Naive thymus-derived CD4-positive, alpha-beta T cell (primary cell): ENCODE measurements around the gene PARVG. TPM values are rescaled to one million over a fixed set of nuclear protein-coding genes. Genes with fewer than 3 reads are reported as not detected.

Source experiments
- ATAC-seq: fragments of 150-1000 bp; cut with Tn5 transposase; 2 replicates; pipeline ENCODE4 v1.10.0; 2021; ENCODE audit warnings: mild to moderate bottlenecking, moderate library complexity
- CTCF ChIA-PET: fragments of 350-600 bp; sonication (Branson Sonifier 250); formaldehyde crosslinking; loops from one replicate; lab custom pipeline; 2021; ENCODE audit warnings: antibody characterized with exemption; lab: Charles Lee
- POLR2A ChIA-PET: fragments of 350-600 bp; sonication (Branson Sonifier 250); formaldehyde crosslinking; loops from one replicate; lab custom pipeline; 2021; ENCODE audit warnings: antibody characterized with exemption, inconsistent platforms; lab: Charles Lee
- DNase-seq, 9 donors: peaks; one replicate each; pipeline versions ENCODE4 v3.0.0 to v3.0.0-alpha.2; 2020 to 2022; ENCODE audit warnings: mixed read lengths in 1 of 9
- H3K27ac ChIP-seq: one replicate; pipeline ENCODE4 v1.7.0; 2013; ENCODE audit warnings: mild to moderate bottlenecking, low read depth, low read length, moderate library complexity
- H3K27me3 ChIP-seq, 2 donors: one replicate each; pipeline ENCODE4 v1.7.0; 2013; ENCODE audit warnings: low read length in 2 of 2, mild to moderate bottlenecking in 2 of 2, moderate library complexity in 2 of 2; ENCODE audit not compliant: control insufficient read depth in 2 of 2, insufficient read depth in 2 of 2
- H3K36me3 ChIP-seq, 3 experiments: 1 replicate in 2 of 3; 2 replicates in 1 of 3; pipeline ENCODE4 v1.7.0; 2013; ENCODE audit warnings: low read length in 3 of 3, mild to moderate bottlenecking in 3 of 3, moderate library complexity in 1 of 3; ENCODE audit not compliant: insufficient read depth in 3 of 3, control insufficient read depth in 2 of 3
- H3K4me1 ChIP-seq, 2 donors: one replicate each; pipeline ENCODE4 v1.7.0; 2013; ENCODE audit warnings: low read length in 2 of 2, mild to moderate bottlenecking in 2 of 2, moderate library complexity in 1 of 2; ENCODE audit not compliant: control insufficient read depth in 2 of 2, insufficient read depth in 2 of 2
- H3K4me3 ChIP-seq: 2 replicates; pipeline ENCODE4 v1.7.0; 2013; ENCODE audit warnings: mild to moderate bottlenecking, low read length
- H3K9me3 ChIP-seq, 3 experiments: 1 replicate in 2 of 3; 2 replicates in 1 of 3; pipeline ENCODE4 v1.7.0; 2013; ENCODE audit warnings: low read length in 3 of 3; ENCODE audit not compliant: control insufficient read depth in 2 of 3
- H3K27ac Mint-ChIP-seq, 9 donors: one replicate each; pipeline ENCODE4 v1.8.0; 2020 to 2022; ENCODE audit warnings: mixed read lengths in 9 of 9, mild to moderate bottlenecking in 8 of 9, moderate library complexity in 5 of 9, inconsistent platforms in 2 of 9
- H3K27me3 Mint-ChIP-seq, 5 donors: one replicate each; pipeline ENCODE4 v1.8.0; 2021 to 2022; ENCODE audit warnings: mixed read lengths in 5 of 5, mild to moderate bottlenecking in 1 of 5
- H3K36me3 Mint-ChIP-seq, 5 donors: one replicate each; pipeline ENCODE4 v1.8.0; 2020 to 2022; ENCODE audit warnings: mixed read lengths in 5 of 5, mild to moderate bottlenecking in 3 of 5, inconsistent platforms in 1 of 5
- H3K4me1 Mint-ChIP-seq, 7 donors: one replicate each; pipeline ENCODE4 v1.8.0; 2020 to 2022; ENCODE audit warnings: mixed read lengths in 7 of 7, mild to moderate bottlenecking in 3 of 7, inconsistent platforms in 1 of 7
- H3K4me3 Mint-ChIP-seq, 10 donors: one replicate each; pipeline ENCODE4 v1.8.0; 2020 to 2022; ENCODE audit warnings: mild to moderate bottlenecking in 10 of 10, mixed read lengths in 10 of 10, moderate library complexity in 6 of 10, inconsistent platforms in 2 of 10
- H3K9me3 Mint-ChIP-seq, 11 donors: one replicate each; pipeline ENCODE4 v1.8.0; 2020 to 2022; ENCODE audit warnings: mixed read lengths in 11 of 11, mild to moderate bottlenecking in 4 of 11, inconsistent platforms in 1 of 11, moderate library complexity in 1 of 11
- intact Hi-C, 2 donors: fragments of 100-400 bp; cut with micrococcal nuclease; formaldehyde crosslinking; loops; one replicate each; pipeline ENCODE4 v1.15.1; 2023
- polyA plus RNA-seq, 2 donors: library from polyadenylated mRNA; unstranded; fragments of 300-500 nt; fragmentation: Illumina TruSeq; gene quantifications; one replicate each; pipeline ENCODE4 v1.2.3, GENCODE V29; 2021
- total RNA-seq, 6 experiments: library from RNA in 5 of 6; stranded (reverse) in 5 of 6; gene quantifications; 1 replicate in 5 of 6; 2 replicates in 1 of 6; pipeline ENCODE4 v1.2.3 and lab custom pipeline; 2021 to 2026

The PARVG gene
- total and polyA plus RNA-seq, 7 experiments from 2014 or later = 36.4 to 209 (median 142) TPM

DNA sequence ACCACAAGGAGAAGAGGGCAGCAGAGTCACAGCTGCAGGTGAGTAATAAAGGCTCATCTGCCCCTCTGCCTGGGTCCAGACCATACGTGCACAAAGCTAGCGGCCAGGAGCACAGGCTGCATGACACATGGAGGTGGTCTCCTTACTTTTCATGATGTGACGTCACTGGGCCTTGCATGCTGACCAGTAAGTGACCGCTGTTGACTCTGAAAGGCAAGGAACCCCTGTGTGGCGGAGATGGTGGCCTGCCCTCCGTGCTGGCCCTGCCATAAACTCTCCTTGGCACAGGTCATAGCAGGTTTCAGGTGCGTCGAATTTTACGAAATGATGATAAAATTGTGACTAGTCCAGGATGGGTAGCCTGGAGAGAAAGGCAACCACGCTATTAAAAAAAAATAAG is 7.6 kb upstream of the PARVG start:
- ChIA-PET CTCF (no interaction called here), POLR2A (no interaction called here)
- Mint-ChIP-seq H3K36me3 (no peaks in the 10 kb centered on the region), H3K4me1 (peaks cover 0 to 4% (median 0%) of the 10 kb centered on the region in 7 donors), H3K27me3 (peaks cover 0 to 5% (median 0%) of the 10 kb centered on the region in 5 donors), H3K27ac (no peak overlapping the region), H3K4me3 (no peak overlapping the region), H3K9me3 (no peaks in the 10 kb centered on the region)
- no peak for DNase-seq
- no peaks in the 10 kb centered on the region for H3K4me1 ChIP-seq
- H3K9me3 ChIP-seq = no peaks in the 10 kb centered on the region
- intact Hi-C loops = no loop called here
- no peaks in the 10 kb centered on the region for H3K36me3 ChIP-seq
- no peak for ATAC-seq
- no peaks in the 10 kb centered on the region for H3K27me3 ChIP-seq
- H3K4me3 ChIP-seq = no peak overlapping the region
- H3K27ac ChIP-seq = no peak overlapping the region

DNA sequence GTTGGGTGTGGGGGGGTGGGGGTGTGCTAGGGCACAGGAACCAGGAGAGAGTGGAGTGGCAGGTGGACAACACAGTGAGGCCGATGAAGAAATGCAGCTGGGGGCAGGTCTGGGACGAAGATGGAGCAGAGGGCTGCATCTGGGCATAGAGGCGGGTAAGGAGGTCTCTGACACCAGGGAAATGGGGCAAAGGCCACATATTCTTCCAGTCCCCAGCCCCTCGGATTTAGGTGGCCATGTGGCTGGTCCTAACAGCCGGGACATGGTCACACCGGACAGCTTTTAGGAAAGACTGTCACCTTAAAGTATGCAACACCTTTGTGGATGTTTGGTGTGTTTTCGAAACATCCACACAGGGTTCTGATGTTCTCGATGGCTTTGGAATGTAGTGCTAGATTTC is 5.0 kb upstream of the PARVG start:
- POLR2A ChIA-PET = no interaction called here
- Histone ChIP-seq H3K27me3 (no peaks in the 10 kb centered on the region), H3K4me1 (peaks cover 0 to 3% of the 10 kb centered on the region in 2 donors), H3K27ac (no peak overlapping the region), H3K4me3 (no peak overlapping the region), H3K36me3 (no peaks in the 10 kb centered on the region), H3K9me3 (no peaks in the 10 kb centered on the region)
- H3K4me3 Mint-ChIP-seq = no peak overlapping the region
- ATAC-seq (no peak), DNase-seq (no peak)
- H3K27me3 Mint-ChIP-seq = peaks cover 0 to 9% (median 0%) of the 10 kb centered on the region in 5 donors
- H3K4me1 Mint-ChIP-seq = peaks cover 3 to 8% (median 4%) of the 10 kb centered on the region in 7 donors
- CTCF ChIA-PET = no interaction called here
- H3K36me3 Mint-ChIP-seq = no peaks in the 10 kb centered on the region
- no peak overlapping the region for H3K27ac Mint-ChIP-seq
- H3K9me3 Mint-ChIP-seq = no peaks in the 10 kb centered on the region
- intact Hi-C loops = no loop called here

DNA sequence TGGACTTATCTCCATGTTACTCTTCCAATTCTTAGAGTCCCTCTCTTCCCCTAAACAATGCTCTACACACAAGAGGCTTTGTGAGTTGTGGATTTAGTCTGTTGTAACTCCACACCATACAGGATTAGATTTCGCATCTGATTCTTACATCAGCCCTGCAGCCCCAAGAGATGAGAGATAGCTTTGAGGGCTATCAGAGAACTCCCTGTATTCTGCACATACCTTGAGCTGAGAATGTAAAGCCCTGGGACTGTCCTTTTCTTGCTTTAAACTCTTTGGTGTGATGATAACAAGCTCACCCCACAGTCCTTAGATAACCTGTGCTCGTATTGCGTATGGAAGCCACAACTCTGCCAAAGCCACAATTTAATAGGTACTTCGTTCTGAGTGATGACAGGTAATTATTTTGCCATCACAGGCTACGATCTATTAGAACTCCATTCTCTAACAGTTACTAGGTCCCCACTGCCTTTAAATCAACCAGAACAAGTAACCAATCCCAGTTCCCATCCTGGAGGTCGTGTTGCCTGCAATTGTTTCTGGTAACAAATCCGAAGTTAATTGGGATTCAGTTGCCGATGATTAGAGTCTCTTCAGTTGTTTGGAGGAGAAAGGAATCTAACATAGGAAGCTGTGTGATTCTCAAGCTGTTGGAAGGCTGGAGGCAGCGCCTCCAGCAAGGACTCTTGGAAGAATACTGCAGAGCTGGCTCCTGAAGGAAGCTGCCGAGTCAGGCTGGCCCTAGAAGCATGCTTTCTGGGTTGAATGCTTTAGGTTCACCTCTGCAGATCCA is 1.3 kb upstream of the PARVG start:
- H3K36me3 ChIP-seq = peaks cover 0 to 4% (median 0%) of the 10 kb centered on the region in 3 experiments
- Mint-ChIP-seq H3K4me3 (no peak overlapping the region), H3K27me3 (peaks cover 0 to 10% (median 0%) of the 10 kb centered on the region in 5 donors), H3K36me3 (peaks cover 0 to 3% (median 0%) of the 10 kb centered on the region in 5 donors), H3K9me3 (no peaks in the 10 kb centered on the region), H3K27ac (peak overlapping the region in 1 of 9 donors; percentile 43), H3K4me1 (peaks cover 15 to 27% (median 24%) of the 10 kb centered on the region in 7 donors)
- intact Hi-C loops = no loop called here
- H3K4me1 ChIP-seq = peaks cover 11 to 14% of the 10 kb centered on the region in 2 donors
- H3K27me3 ChIP-seq = no peaks in the 10 kb centered on the region
- ATAC-seq (no peak), DNase-seq (no peak)
- no peak overlapping the region for H3K27ac ChIP-seq
- POLR2A ChIA-PET = interaction anchor here (0.6 kb wide), 1 partner anchor 17 kb away, joined by 3 read pairs; no protein-coding TSS in a partner anchor
- CTCF ChIA-PET = no interaction called here
- no peak overlapping the region for H3K4me3 ChIP-seq
- H3K9me3 ChIP-seq = no peaks in the 10 kb centered on the region

DNA sequence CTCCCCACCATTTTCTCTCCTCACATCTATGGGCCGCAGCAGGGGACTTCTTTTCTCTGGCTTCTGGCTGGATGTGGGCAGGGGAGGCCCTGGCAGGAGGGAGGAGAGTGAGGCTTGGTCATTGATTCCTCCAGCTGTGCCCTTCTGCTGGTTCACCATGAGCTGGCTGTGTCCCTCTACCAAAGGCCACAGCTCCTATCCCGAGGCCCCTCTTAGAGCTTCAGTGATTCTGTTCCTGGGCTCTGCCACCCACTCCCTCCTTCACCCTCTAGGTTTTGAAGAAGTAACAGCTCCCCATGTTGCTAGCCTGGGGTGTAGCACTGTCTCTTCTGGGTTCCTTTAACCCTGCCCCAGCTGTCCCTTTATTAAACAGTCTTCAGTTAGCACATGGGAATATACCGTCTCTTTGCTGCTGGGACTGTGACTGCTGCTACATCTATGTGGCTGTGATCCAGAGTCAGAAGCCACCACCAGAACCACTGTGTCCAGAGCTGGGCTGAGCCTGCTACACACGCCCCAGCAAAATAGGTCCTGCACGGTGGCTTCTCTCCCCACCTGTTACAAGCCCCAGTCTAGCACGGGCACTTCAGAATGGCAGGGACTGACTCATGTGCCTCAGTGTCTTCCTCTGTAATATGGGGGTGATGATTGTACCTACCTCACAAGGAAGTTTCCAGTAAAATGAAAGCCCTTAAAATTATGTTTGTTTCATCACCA is 578 bp upstream of the PARVG start:
- Mint-ChIP-seq H3K27me3 (peaks cover 0 to 10% (median 0%) of the 10 kb centered on the region in 5 donors), H3K4me1 (peaks cover 15 to 33% (median 30%) of the 10 kb centered on the region in 7 donors), H3K27ac (peak overlapping the region; percentile 88 to 98 (median 95)), H3K4me3 (peak overlapping the region; percentile 84 to 97 (median 92)), H3K9me3 (no peaks in the 10 kb centered on the region), H3K36me3 (peaks cover 0 to 8% (median 0%) of the 10 kb centered on the region in 5 donors)
- H3K4me1 ChIP-seq = peaks cover 11 to 14% of the 10 kb centered on the region in 2 donors
- H3K4me3 ChIP-seq = no peak overlapping the region
- peaks cover 0 to 7% (median 0%) of the 10 kb centered on the region in 3 experiments for H3K36me3 ChIP-seq
- H3K27ac ChIP-seq = peak overlapping the region; percentile 80
- intact Hi-C loops = loop anchor here (5.0 to 10.0 kb wide), 9 partner anchors 95 to 522 kb away; partner anchors contain the start of genes RTL6 (in 2 of the 2), EFCAB6 (in 1 of the 2) and PRR5 (in 1 of the 2)
- H3K9me3 ChIP-seq = no peaks in the 10 kb centered on the region
- ATAC-seq (no peak), DNase-seq (no peak)
- H3K27me3 ChIP-seq = no peaks in the 10 kb centered on the region
- ChIA-PET POLR2A (interaction anchor here (0.6 to 1.2 kb wide), 3 partner anchors 13 to 225 kb away, joined by 3 read pairs; partner anchors contain the start of gene SAMM50), CTCF (interaction anchor here (0.9 kb wide), 1 partner anchor 14 kb away, joined by 3 read pairs; no protein-coding TSS in a partner anchor)

DNA sequence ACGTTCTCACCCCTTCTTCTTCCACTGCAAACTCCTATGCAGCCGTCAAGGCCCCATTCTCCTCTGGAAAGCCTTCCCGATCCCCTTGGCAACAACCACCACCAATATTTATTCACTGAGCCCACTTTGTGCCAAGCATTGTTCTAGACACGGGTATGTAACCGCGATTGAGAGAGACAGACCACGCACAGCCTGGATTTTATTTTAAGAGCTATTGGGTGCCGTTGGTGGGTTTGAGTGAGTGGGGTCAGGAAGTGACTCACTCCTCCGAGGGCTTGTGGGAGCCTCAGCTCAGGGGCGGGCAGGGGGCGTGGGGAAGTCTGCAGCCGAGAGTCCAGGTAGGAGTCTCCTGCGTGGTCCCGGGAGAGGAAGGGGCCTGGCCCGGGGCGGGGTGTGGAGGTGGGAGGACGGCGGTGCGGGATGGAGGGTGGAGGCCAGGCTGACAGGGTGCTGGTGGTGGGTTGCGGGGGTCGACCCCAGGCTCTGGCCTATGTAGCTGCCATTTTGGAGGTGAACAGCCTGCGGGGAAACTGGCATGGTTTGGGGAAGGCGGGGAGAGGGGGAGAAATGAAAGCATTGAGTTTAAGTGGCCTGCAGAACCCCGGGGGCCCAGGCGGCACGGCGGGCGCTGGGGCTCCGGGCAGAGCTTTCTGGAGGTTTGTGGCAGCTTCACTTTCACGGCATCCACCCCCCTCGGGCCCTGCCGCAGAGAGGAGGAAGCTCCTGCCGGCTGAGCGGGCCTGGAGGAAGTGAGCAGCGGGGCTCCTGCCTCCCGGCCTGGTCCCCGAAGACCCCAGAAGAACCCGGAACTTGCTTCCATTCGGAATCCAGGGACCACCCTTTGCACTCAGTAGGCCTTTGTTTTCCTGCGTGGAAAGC is 547 bp downstream of the PARVG start:
- intact Hi-C loops = loop anchor here (1.0 to 10.0 kb wide), 10 partner anchors 96 to 521 kb away; partner anchors contain the start of genes RTL6 (in 2 of the 2), EFCAB6 (in 1 of the 2) and PRR5 (in 1 of the 2)
- H3K27me3 ChIP-seq = no peaks in the 10 kb centered on the region
- ChIA-PET CTCF (interaction anchor here (0.5 to 0.9 kb wide), 3 partner anchors 15 to 468 kb away, joined by 3 to 4 read pairs (median 3); no protein-coding TSS in a partner anchor), POLR2A (interaction anchor here (0.8 to 1.5 kb wide), 6 partner anchors 9 to 488 kb away, joined by 3 to 5 read pairs (median 3); partner anchors contain the start of gene SAMM50)
- Mint-ChIP-seq H3K27me3 (peaks cover 0 to 10% (median 0%) of the 10 kb centered on the region in 5 donors), H3K36me3 (peaks cover 0 to 8% (median 0%) of the 10 kb centered on the region in 5 donors), H3K4me1 (peaks cover 15 to 33% (median 30%) of the 10 kb centered on the region in 7 donors), H3K4me3 (peak overlapping the region; percentile 84 to 97 (median 92)), H3K27ac (peak overlapping the region; percentile 88 to 98 (median 95)), H3K9me3 (no peaks in the 10 kb centered on the region)
- peaks cover 11 to 14% of the 10 kb centered on the region in 2 donors for H3K4me1 ChIP-seq
- peak overlapping the region; percentile 80 for H3K27ac ChIP-seq
- peak overlapping the region; percentile 83 for H3K4me3 ChIP-seq
- peak; percentile 41 to 73 (median 55) for DNase-seq
- ATAC-seq = peak; percentile 73
- H3K36me3 ChIP-seq = peaks cover 0 to 18% (median 0%) of the 10 kb centered on the region in 3 experiments
- H3K9me3 ChIP-seq = no peaks in the 10 kb centered on the region
